Skeletal muscle cell (primary cell): ENCODE measurements around the gene UNC45A.

Experiments
- DNase-seq: peaks from one replicate; pipeline ENCODE4 v3.0.0-alpha.2; 2010; ENCODE audit warnings: low read depth
- H3K4me3 ChIP-seq: 2 replicates; pipeline ENCODE4 v1.5.1; 2011; ENCODE audit warnings: low read depth, mild to moderate bottlenecking, control low read depth, low read length, moderate library complexity

The UNC45A gene

GRCh38 chr15:90934256-90934948, 683 bp upstream of the UNC45A start:
- DNase-seq, result peak; percentile 40
- peak overlapping the region; percentile 71 for H3K4me3 ChIP-seq

- DNase-seq, result no peak
- H3K4me3 ChIP-seq, result no peak overlapping the region
These were observed 1.7 kb downstream of the UNC45A start for GRCh38 chr15:90936823-90937222.

- no peak overlapping the region for H3K4me3 ChIP-seq
- DNase-seq, result no peak
These were observed 3.2 kb downstream of the UNC45A start for GRCh38 chr15:90938261-90938660.

DNA sequence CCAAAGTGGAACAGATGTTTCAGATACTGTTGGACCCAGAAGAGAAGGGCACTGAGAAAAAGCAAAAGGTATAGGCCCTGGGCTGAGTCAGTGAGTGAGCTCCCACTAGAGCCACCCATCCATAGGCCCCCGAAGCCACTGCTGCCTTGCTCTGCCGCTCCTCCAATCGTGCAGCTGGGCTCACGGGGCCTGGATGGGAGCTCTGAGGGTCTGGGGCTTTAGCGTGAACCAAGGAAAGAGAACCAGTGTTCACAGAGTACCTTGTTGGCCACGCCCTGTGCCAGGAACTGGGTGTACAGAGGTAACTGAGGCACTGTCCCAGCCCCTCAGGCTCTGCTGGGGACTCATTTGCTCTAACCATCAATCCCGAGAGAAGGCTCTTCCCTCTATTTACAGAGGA, 4.7 kb downstream of the UNC45A start:
- no peak for DNase-seq
- H3K4me3 ChIP-seq, result no peak overlapping the region

- DNase-seq, result no peak
- H3K4me3 ChIP-seq, result no peak overlapping the region
These were observed 6.0 kb downstream of the UNC45A start for GRCh38 chr15:90941038-90941437.

GRCh38 chr15:90942354-90943120, 7.5 kb downstream of the UNC45A start:
- H3K4me3 ChIP-seq, result no peak overlapping the region
- no peak for DNase-seq

DNA sequence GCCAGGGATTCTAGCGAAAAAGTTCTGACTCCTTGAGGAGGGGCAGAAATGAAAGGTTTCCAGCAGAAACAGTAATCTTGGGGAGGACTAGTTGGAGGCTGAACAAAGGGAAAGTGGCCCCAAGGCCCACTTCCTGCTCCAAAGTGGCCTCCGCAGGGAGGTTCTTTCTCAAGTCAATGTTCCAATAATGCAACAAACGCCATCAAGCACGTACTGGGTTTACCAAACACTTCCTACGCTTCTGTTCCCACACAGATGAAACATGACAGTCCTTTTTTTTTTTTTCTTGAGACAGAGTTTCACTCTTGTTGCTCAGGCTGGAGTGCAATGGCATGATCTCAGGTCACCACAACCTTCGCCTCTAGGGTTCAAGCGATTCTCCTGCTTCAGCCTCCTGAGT, 10.0 kb downstream of the UNC45A start:
- DNase-seq, result no peak
- no peak overlapping the region for H3K4me3 ChIP-seq

DNA sequence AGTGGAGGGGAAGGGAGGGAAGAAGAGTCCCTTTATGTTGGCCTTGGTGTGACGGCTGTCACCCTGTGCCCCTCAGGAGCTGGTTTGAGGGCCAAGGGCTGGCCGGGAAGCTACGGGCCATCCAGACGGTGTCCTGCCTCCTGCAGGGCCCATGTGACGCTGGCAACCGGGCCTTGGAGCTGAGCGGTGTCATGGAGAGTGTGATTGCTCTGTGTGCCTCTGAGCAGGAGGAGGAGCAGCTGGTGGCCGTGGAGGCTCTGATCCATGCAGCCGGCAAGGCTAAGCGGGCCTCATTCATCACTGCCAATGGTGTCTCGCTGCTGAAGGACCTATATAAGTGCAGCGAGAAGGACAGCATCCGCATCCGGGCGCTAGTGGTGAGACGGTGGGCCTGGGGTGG, 11.5 kb downstream of the UNC45A start:
- no peak for DNase-seq
- no peak overlapping the region for H3K4me3 ChIP-seq

GRCh38 chr15:90946941-90947576, 12.0 kb downstream of the UNC45A start:
- H3K4me3 ChIP-seq, result no peak overlapping the region

DNA sequence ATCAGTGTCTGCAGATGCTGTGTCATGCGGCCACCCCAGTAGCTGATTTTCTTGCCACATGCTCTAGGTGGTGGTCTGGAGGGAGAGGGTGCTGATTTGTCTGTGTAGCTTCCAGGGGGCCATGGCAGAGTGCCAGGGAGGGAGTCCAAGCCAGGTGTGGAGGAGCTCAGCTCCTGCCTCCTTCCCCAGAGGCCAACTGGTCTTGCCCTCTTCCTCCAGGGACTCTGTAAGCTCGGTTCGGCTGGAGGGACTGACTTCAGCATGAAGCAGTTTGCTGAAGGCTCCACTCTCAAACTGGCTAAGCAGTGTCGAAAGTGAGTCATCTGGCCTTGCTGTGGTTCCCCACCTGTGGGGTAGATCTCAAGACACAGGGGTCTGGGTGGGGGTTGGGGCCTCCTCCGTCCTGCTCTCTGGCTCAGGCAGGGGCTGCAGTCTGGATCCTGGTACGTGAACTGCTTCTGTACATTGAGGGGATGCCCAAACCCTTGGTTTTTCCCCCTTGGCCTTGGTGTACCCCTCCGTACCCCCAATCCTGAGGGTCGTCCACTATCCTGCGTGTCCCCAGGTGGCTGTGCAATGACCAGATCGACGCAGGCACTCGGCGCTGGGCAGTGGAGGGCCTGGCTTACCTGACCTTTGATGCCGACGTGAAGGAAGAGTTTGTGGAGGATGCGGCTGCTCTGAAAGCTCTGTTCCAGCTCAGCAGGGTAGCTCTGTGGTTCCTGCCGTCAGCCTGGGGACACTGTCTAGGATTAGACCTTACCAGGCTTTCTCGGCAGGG, 12.7 kb downstream of the UNC45A start:
- H3K4me3 ChIP-seq, result no peak overlapping the region
- DNase-seq, result no peak

More at GRCh38 chr15:90946941-90947576, 12.0 kb downstream of the UNC45A start:
- no peak for DNase-seq

GRCh38 chr15:90948506-90948905, 13.4 kb downstream of the UNC45A start:
- no peak for DNase-seq

DNA sequence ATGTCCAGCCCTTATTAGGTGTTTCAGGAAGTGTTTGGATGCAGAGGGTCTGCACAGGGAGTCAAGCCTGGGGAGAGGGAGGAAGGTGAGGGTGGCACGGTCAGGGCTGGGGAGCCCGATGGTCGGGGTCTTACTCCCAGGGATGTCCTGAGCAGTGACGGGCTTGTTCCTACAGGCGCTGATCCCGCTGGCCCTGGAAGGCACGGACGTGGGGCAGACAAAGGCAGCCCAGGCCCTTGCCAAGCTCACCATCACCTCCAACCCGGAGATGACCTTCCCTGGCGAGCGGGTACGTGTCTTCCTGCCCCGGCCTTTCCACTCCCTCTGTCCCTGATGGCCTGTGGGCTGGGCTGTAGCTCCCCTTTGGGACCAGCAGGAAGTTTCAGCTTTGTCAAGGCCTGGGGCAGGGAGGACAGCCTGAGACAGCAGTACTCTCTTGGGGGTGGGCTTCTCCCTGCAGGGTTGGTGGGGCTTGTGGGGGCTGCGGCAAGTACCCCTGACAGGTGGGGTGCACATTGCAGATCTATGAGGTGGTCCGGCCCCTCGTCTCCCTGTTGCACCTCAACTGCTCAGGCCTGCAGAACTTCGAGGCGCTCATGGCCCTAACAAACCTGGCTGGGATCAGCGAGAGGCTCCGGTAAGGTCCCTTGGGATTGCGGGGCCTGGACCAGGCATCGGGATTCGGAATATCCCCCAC, 15.0 kb downstream of the UNC45A start:
- DNase-seq, result no peak
- H3K4me3 ChIP-seq, result no peak overlapping the region

More at GRCh38 chr15:90948506-90948905, 13.4 kb downstream of the UNC45A start:
- no peak overlapping the region for H3K4me3 ChIP-seq

GRCh38 chr15:90950676-90951075, 15.6 kb downstream of the UNC45A start:
- no peak for DNase-seq
- no peak overlapping the region for H3K4me3 ChIP-seq

- H3K4me3 ChIP-seq, result no peak overlapping the region
- no peak for DNase-seq
These were observed 18.0 kb downstream of the UNC45A start for GRCh38 chr15:90952901-90953677.

GRCh38 chr15:90953947-90954711, 19.0 kb downstream of the UNC45A start:
- H3K4me3 ChIP-seq, result peak overlapping the region; percentile 83
- no peak for DNase-seq

- DNase-seq, result peak; percentile 81
- H3K4me3 ChIP-seq, result peak within 1 kb of the TSS; percentile 83
These were observed 19.9 kb downstream of the UNC45A start, which contains the start of gene RCCD1 for GRCh38 chr15:90954712-90955623. Gene RCCD1 (plus strand): TSS chr15:90954884. CDS start chr15:90956735, 1,851 bp downstream.
